WERI-Rb-1 (cell line): ENCODE results near the gene LMNTD2.

Experiments used
- DNase-seq: peaks from one replicate; pipeline ENCODE4 v3.0.0-alpha.2; 2020
- H3K27ac ChIP-seq: fragments of 250-450 bp; sonication (Bioruptor Pico); 2 replicates; pipeline ENCODE4 v1.5.1; 2020; ENCODE audit warnings: mild to moderate bottlenecking, moderate library complexity
- H3K27me3 ChIP-seq: fragments of 250-450 bp; sonication (Bioruptor Pico); 2 replicates; pipeline ENCODE4 v1.5.1; 2021; ENCODE audit warnings: mild to moderate bottlenecking, low read depth, moderate library complexity; ENCODE audit not compliant: insufficient read depth, severe bottlenecking
- H3K36me3 ChIP-seq: fragments of 250-450 bp; sonication (Bioruptor Pico); 2 replicates; pipeline ENCODE4 v1.5.1; 2020; ENCODE audit warnings: mild to moderate bottlenecking, moderate library complexity
- H3K4me3 ChIP-seq: 2 replicates; pipeline ENCODE4 v1.5.1; 2011; ENCODE audit warnings: low read depth, mild to moderate bottlenecking, control low read depth, low read length
- H3K9me3 ChIP-seq: fragments of 250-450 bp; sonication (Bioruptor Pico); 2 replicates; pipeline ENCODE4 v1.5.1; 2021; ENCODE audit warnings: mild to moderate bottlenecking, moderate library complexity; ENCODE audit not compliant: severe bottlenecking
- CTCF ChIP-seq: IDR thresholded peaks from 2 replicates; pipeline ENCODE4 v1.5.1; 2011; ENCODE audit warnings: low read depth, mild to moderate bottlenecking, control low read depth, inconsistent platforms, low read length

Gene LMNTD2

GRCh38 chr11:553083-553987 is 7.2 kb downstream of the LMNTD2 start:
- Histone ChIP-seq H3K27me3 (peaks cover 19% of the 10 kb centered on the region), H3K4me3 (no peak overlapping the region), H3K36me3 (no peaks in the 10 kb centered on the region), H3K27ac (no peak overlapping the region), H3K9me3 (no peaks in the 10 kb centered on the region)
- DNase-seq: no peak
- no peak for TF ChIP-seq CTCF

GRCh38 chr11:551596-551995 is 8.9 kb downstream of the LMNTD2 start:
- no peaks in the 10 kb centered on the region for H3K9me3 ChIP-seq
- no peak overlapping the region for H3K4me3 ChIP-seq
- TF ChIP-seq CTCF: no peak
- DNase-seq: no peak
- peaks cover 13% of the 10 kb centered on the region for H3K27me3 ChIP-seq
- H3K36me3 ChIP-seq: no peaks in the 10 kb centered on the region
- no peak overlapping the region for H3K27ac ChIP-seq

- Histone ChIP-seq H3K9me3 (no peaks in the 10 kb centered on the region), H3K27me3 (peaks cover 8% of the 10 kb centered on the region), H3K4me3 (no peak overlapping the region), H3K36me3 (no peaks in the 10 kb centered on the region), H3K27ac (no peak overlapping the region)
- DNase-seq: no peak
- no peak for TF ChIP-seq CTCF
These were observed 9.4 kb downstream of the LMNTD2 start for GRCh38 chr11:551131-551530.

- no peaks in the 10 kb centered on the region for H3K36me3 ChIP-seq
- no peak overlapping the region for H3K27ac ChIP-seq
- TF ChIP-seq CTCF: no peak
- peaks cover 6% of the 10 kb centered on the region for H3K27me3 ChIP-seq
- no peaks in the 10 kb centered on the region for H3K9me3 ChIP-seq
- no peak for DNase-seq
- no peak overlapping the region for H3K4me3 ChIP-seq
These were observed 9.8 kb downstream of the LMNTD2 start for GRCh38 chr11:550746-551085.

- no peaks in the 10 kb centered on the region for H3K36me3 ChIP-seq
- no peak overlapping the region for H3K4me3 ChIP-seq
- no peaks in the 10 kb centered on the region for H3K9me3 ChIP-seq
- no peak for TF ChIP-seq CTCF
- no peak for DNase-seq
- H3K27ac ChIP-seq: no peak overlapping the region
- peaks cover under 1% of the 10 kb centered on the region for H3K27me3 ChIP-seq
These were observed 10.4 kb downstream of the LMNTD2 start for GRCh38 chr11:550021-550745.
